HG03135 (cell line): Measurements from ENCODE around the gene CTCFL.

ENCODE experiments used
- ATAC-seq: cut with Tn5 transposase; IDR thresholded peaks from one replicate; pipeline ENCODE4 v1.9.1; 2021; ENCODE audit warnings: mild to moderate bottlenecking, moderate library complexity; ENCODE audit not compliant: unreplicated experiment

CTCFL gene

DNA sequence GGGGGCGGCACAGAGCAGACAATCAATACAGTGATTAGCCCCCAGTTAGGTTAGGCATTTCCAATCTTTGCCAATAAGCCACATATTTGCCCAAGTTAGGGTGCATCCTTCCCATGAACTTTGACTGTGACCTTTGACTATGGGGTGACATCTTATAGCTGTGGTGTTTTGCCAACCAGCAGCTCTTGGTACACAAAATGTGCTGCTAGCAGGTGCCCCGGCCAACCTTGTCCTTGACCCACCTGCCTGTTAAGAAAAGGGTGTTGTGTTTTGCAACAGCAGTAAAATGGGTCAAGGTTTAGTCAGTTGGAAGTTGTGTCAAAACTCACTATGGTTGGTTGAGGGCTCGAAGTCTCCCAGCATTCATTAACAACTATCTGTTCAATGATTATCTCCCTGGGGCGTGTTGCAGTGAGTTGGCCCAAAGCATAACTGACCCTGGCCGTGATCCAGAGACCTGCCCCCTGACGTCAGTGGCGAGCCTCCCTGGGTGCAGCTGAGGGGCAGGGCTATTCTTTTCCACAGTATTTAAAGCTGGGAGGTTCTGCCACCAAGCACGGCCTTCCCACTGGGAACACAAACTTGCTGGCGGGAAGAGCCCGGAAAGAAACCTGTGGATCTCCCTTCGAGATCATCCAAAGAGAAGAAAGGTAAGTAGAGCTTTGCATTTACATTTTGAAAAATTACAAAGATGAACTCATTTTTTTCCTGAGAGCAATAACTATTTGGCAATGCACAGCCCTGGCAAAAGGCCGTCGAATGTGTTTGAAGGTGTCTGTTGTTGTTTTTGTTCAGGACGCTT lies 35.8 kb upstream of the CTCFL start, which contains the start of gene PCK1:
Gene PCK1 (plus strand): TSS at position 557 of the 802 bp plus-strand sequence. CDS start 302 bp downstream, outside the sequence.
- ATAC-seq: no peak

DNA sequence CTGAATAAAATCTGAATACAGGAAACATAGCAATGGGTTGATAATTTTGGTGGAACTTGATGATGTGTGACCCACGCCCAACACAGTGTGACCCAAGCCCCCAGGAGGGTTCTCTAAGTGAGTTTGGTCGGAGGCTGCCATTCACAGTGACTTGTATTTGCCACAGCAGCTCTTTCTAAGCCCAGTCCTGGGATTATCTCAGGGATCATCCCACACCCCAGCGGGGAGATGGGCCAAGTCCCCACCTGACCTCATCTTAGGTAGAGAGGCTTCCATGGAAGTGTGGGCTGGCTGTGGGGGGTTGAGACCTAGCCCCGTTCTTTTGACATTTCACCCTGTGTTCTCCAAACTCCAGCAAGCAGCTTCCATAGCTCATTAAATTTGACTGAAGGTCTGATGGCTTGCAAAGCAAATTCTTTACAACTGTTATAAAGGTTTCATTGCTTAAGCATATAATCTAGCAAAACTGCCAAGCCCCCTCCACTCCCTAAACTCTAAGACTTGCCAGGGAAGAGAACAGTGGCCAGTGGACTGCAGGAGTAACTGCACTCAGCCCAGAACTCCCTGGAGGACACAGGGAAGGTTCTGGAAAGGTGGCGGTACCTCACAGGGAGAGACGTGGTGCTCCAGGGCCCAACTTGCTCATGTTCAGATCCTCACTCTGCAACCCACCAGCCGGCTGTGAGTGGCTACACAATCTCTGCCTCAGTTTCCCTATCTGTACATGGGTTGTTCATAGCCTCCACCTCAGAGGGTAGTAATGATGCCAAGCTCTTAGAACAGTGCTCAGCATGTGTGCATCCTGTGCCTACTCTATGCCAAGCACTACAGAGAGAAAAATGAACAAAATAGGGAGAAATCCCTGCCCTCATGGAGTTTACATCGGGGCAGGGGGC lies 35.0 kb upstream of the CTCFL start:
- no peak for ATAC-seq

GRCh38 chr20:57559289-57559634 lies 34.3 kb upstream of the CTCFL start:
- no peak for ATAC-seq

- ATAC-seq: no peak
Observed at GRCh38 chr20:57558614-57559288, 33.8 kb upstream of the CTCFL start.

DNA sequence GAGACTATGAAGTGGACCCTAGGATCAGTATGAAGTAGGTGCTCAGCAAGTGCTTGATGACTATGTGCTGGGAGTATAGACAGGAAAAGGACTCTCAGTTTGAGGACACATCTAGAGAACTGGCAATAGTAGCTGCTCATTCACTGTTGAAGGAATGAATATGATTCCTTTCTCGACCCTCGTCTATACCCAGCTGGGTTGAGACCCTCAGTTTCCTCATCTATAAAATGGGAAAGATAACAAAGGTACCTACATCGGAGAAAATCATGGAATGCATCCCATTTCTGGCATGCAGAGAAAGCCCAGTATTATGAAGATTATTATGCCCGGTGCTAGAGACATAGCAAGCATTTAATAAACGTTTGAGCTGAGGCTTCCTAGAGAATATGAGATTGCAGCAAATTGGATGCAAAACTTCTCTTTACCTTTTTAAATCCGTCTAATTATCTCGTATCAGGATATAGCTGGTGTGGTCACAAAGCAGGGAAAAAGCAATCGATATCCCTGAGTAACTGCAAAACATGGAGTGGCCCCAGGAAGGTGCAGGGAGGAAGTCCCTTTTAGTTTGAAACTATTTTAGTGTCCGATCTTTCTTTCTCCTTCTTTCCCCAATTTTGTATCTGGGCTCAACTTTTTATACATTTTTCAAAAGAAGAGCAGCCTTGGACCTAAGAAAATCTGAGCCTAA lies 33.1 kb upstream of the CTCFL start:
- no peak for ATAC-seq

DNA sequence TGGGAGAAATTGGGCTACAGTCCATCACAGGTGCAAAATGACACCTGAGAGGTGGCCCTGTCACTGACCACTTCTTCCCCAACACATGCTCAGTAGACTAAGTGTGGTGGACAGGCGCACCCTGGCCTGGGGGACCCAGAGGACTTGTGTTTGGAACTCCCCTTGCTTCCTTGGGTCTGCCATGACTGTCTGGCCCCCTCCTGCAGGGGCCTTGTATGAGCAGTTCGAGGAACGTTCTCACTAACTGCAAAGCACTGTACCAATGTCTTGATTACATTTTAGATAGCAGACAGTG lies 32.0 kb upstream of the CTCFL start:
- ATAC-seq: no peak

- no peak for ATAC-seq
Observed at GRCh38 chr20:57555457-57556184, 30.7 kb upstream of the CTCFL start.

- no peak for ATAC-seq
Observed at GRCh38 chr20:57553376-57554018, 28.6 kb upstream of the CTCFL start.

DNA sequence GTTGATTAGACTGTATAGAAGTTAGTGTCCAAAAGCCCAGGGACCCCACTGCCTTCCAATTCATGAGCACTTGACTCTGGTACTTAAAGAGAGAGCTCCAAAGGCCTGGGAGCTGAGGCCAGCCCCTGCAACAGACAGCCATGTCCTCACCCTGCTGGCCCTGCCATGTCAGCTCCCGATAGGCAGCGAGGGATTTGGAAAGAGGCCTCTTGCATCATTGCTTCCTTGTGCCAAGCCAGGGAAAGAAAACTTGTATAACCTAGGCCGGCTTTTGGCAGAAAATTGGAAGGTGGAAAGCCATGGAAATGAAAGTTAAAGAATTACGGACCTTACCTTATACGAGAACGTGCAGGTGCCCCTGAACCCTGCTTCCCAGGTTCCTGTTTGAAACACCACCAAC lies 27.5 kb upstream of the CTCFL start:
- no peak for ATAC-seq

- ATAC-seq: no peak
Observed at GRCh38 chr20:57548177-57549058, 23.5 kb upstream of the CTCFL start.

GRCh38 chr20:57546956-57547649 lies 22.2 kb upstream of the CTCFL start:
- no peak for ATAC-seq

DNA sequence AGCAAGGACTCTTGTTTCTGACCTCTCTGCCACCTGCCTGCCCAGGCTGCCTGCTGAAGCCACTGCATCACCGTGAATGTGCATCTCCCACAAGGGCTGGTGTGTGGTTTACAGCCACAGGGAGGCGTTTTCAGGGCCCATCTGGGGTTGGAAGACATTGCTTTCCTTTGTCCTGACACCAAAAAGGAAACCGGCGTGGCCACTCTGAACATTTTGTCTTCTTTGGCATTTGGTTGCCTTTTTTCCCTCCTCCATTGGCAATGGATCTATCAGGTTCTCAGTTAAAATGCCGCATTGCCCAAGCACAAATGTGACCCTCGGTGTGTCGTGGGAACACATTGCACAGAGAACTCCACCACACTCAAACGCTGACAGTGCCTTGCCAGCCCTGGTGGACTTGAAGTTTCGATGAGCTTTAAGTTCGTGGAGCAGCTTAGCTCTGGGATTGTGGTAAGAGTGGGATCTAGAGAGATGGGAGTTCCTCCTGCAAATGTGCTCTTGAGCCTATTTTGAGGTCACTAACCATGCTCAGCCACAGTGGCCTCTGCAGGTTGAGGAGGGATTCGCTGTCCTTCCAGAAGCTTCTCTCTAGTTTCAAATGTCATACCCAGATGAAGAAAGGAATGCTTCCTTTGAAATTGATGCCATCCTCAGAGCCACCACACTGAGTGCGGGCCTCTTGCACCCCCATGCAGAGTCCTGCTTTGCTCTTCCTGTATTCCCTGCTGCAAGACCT lies 21.2 kb upstream of the CTCFL start:
- no peak for ATAC-seq

DNA sequence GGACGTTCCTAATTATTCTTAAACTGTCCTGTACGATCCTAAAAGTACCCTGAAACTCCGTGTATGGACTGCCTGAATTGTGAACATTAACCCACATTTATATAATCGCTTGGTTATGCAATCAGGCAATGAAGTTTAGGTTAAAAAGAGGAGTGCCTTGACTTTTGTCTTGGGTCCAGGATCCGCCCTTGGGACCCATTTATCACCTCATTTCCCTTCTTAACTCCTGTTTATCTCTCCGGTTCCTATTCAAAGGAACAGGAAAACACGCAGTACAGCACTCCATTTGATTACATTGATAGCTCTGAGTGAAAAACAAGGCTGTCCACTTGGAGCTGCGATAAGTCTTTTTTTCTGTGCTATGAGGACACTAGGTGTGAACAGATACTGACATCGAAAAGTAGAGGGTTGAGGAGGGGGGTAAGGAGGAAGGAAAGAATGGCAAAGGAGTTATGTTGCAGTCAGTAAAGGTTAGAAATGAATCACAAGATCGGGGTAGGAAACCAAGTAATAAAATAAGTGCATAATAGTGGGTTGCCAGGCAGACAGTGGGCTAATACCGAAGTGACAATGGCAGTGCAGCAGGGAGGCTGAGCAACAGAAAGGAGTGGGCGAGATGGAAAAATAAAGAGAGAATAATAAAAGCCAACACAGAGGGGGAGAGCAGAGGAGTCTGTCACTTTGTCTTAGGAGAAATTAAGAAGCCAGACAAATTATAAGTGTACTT lies 20.1 kb upstream of the CTCFL start:
- ATAC-seq: no peak

- no peak for ATAC-seq
Observed at GRCh38 chr20:57543754-57544153, 18.8 kb upstream of the CTCFL start.

- ATAC-seq: no peak
Observed at GRCh38 chr20:57540890-57541580, 16.1 kb upstream of the CTCFL start.

DNA sequence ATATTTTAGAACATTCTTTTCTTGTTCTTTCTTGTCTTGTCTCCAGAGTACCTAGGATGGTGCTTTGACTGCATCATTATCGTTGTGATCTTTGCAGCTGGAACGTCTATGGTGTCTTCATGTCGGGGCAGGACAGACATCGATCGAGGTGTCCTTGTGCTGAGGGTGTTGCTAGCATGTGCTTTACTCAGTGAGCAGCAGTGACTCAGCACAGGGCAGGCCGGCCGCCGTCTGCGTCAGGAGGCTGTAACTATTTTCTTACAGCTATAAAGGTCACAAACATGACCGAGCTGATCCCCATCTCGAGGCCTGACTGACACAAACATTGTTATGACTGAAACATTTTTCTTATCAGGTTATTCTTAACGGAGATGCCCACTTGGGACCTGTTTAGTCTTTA lies 14.9 kb upstream of the CTCFL start:
- no peak for ATAC-seq
